DND-41 (cell line): ENCODE results near the gene PCDH8.
"Not testable (repeated sequence)": the region's sequence is repeated elsewhere in the genome, so short reads cannot be mapped to it uniquely, and the experiment has no call there.

Experiments
- EZH2 ChIP-seq: IDR thresholded peaks from 3 replicates; pipeline ENCODE4 v1.6.1; 2012; ENCODE audit warnings: borderline replicate concordance, low read depth, mild to moderate bottlenecking, moderate library complexity, low read length, inconsistent platforms; ENCODE audit not compliant: severe bottlenecking
- TF ChIP-seq, protein P1 (sequence below): IDR thresholded peaks from 2 replicates; pipeline ENCODE4 v1.5.1; 2012; ENCODE audit warnings: borderline replicate concordance, low read length, moderate library complexity, mild to moderate bottlenecking; ENCODE audit not compliant: poor library complexity, severe bottlenecking; ENCODE audit errors: extremely low read depth

- TF ChIP-seq, protein P1, sequence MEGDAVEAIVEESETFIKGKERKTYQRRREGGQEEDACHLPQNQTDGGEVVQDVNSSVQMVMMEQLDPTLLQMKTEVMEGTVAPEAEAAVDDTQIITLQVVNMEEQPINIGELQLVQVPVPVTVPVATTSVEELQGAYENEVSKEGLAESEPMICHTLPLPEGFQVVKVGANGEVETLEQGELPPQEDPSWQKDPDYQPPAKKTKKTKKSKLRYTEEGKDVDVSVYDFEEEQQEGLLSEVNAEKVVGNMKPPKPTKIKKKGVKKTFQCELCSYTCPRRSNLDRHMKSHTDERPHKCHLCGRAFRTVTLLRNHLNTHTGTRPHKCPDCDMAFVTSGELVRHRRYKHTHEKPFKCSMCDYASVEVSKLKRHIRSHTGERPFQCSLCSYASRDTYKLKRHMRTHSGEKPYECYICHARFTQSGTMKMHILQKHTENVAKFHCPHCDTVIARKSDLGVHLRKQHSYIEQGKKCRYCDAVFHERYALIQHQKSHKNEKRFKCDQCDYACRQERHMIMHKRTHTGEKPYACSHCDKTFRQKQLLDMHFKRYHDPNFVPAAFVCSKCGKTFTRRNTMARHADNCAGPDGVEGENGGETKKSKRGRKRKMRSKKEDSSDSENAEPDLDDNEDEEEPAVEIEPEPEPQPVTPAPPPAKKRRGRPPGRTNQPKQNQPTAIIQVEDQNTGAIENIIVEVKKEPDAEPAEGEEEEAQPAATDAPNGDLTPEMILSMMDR = not testable (repeated sequence)
- not testable (repeated sequence) for TF ChIP-seq EZH2
These were observed 30.6 kb downstream of the PCDH8 start for GRCh38 chr13:52817886-52818285.
